Measurements from ENCODE around the gene OR5V1.
A peak's percentile ranks its signal among the peaks of the same experiment; 100 is the strongest.
"Not testable (repeated sequence)": the region's sequence is repeated elsewhere in the genome, so short reads cannot be mapped to it uniquely, and the experiment has no call there.

Gene OR5V1

DNA sequence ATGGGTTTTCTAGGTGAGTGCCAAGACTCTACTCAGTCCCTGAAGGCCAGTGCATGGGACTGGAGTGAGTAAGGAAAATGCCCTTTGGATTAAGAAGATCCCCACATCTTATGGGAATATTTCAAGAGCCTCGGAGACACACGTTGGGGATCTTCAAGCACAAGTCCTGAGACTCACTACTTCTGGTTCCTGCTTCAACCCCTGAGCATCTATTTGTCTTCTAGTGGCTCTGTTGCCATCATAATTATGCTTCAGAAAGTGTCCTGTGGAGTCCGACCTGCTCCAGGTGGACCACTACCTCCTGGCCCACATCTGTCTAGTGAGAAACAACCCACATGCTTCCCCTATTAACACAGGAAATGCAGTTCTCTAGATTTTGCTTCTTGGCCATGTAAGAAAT is at the start of gene OR5V1:
Gene OR5V1 (minus strand): TSS at position 101 of the 400 bp plus-strand sequence. CDS start 12,670 bp downstream, outside the sequence.
- DNase-seq (ENCODE audit: low spot score): no peak

DNA sequence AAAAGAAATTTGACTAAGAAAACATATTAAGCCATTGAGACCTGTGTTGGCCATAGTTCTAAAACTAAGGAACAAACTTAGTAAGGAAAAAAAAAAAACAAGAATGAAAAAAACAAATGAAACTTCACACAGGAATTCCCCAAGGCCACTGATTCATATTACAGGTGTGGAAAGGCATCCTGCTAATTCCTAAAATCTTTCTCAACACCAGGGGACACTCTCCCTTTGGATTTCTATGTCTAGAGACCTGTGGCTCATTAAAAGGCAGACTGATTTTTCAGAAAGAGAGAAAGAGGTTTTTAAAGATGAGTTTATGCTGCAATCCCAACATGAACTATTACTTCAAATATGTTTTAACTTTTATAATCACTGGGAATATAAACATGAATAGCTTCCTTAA is 45.9 kb upstream of the OR5V1 start, which contains the start of gene OR12D1:
Gene OR12D1 (plus strand): TSS at position 341 of the 400 bp plus-strand sequence.
- DNase-seq (ENCODE audit: low spot score): no peak

GRCh38 chr6:29403801-29404200 is 35.1 kb upstream of the OR5V1 start:
- DNase-seq (ENCODE audit: low spot score): no peak

DNA sequence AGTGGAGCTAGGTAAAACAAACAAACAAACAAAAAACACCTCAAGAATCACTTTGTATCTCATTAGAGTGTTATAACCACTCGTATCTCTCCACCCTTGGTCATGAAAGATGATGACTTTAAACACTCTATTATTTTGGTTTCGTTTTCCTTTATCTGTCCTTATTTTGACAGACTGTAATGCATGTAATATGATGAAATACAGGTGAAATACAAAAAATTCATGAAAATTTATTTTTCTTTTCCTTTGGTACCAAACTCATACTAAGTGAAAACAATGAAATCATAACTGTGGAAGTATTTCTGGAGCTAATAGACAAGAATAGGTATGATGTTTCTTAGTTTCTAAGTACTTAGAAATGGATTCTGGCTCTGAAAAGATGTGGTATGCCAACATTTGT is 30.9 kb upstream of the OR5V1 start:
- no peak for DNase-seq (ENCODE audit: low spot score)

DNA sequence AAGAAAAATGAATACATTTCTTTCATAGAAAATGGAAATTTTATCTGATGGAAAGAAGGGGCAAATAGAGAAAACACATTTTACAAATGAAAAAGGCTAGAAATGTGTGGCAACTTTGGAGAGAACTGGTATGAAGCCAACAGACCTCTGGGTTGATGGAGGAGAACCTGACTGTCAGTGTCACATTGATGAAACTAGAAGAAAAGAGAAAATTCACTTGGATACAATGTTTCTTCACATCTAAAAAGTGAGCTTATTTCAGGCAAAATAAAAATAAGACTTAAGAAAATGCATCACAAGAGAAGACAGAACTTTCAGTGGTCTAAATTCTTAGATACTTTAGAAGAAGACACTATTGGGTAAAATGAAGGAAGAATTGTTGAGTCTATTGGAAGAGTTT is 26.7 kb upstream of the OR5V1 start, which contains the start of gene OR12D2:
Gene OR12D2 (plus strand): TSS at position 301 of the 400 bp plus-strand sequence. CDS start 1,069 bp downstream, outside the sequence.
- no peak for DNase-seq (ENCODE audit: low spot score)

- no peak for DNase-seq (ENCODE audit: low spot score)
Observed at GRCh38 chr6:29388533-29388932, 19.9 kb upstream of the OR5V1 start.

GRCh38 chr6:29376003-29376402 is 7.3 kb upstream of the OR5V1 start:
- peak; percentile 5 for DNase-seq (ENCODE audit: low spot score)

- no peak for DNase-seq (ENCODE audit: low spot score)
Observed at GRCh38 chr6:29375191-29375590, 6.5 kb upstream of the OR5V1 start, which contains the start of gene OR12D3. OR12D3 (minus strand) TSS chr6:29375291; CDS start chr6:29375287, 4 bp downstream.

DNA sequence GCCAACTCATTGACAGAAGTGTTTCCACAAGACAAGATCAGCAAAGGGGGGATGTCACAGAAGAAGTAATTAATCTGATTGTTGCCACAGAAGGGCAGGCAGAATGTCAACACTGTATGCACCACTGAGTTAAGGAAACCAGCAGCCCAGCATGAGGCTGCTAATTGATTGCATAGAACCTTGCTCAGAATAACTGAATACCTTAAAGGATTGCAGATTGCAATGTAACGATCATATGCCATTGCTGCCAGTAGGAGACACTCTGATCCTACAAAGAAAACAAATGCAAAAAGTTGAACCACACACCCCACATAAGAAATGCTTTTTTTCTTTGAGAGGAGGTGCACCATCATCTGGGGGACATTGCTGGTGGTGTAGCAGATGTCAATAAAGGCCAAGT is 13.1 kb downstream of the OR5V1 start:
- no peak for DNase-seq (ENCODE audit: low spot score)

GRCh38 chr6:29354980-29355379 is 13.7 kb downstream of the OR5V1 start:
- DNase-seq (ENCODE audit: low spot score): no peak

GRCh38 chr6:29349348-29349747 is 19.3 kb downstream of the OR5V1 start:
- DNase-seq (ENCODE audit: low spot score): not testable (repeated sequence)

DNA sequence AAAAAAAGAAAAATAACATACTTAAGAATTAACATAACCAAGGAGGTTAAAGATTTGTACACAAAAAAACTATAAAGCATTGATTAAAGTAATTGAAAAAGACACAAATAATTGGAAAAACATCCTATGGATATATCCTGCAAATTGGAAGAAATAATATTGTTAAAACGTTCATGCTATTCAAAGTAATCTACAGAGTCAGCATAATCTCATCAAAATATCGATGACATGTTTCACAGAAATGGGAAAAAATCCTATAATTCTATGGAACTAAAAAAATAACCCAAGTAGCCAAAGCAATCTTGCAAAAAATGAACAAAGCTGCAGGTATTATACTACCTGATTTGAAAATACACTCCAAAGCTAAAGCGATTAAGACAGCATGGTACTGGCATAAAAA is 23.3 kb downstream of the OR5V1 start:
- DNase-seq (ENCODE audit: low spot score): no peak

- no peak for DNase-seq (ENCODE audit: low spot score)
Observed at GRCh38 chr6:29336269-29336668, 32.4 kb downstream of the OR5V1 start.

DNA sequence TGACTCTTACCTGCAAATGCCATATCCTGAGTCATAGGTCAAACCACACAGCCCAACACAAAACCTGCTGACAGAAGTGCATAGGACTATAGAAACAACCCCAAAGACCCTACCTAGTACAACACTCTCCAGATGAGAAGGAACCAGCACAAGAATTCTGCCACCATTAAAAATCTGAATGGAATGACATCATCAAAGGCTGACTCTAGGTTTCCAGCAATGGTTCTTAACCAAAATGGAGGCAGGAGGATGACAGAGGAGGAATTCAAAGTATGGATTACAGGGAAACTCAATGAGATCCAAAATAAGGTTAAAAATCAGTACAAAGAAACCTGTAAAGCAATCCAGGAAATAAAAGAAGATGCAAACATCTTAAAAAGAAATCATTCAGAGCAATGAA is 36.0 kb downstream of the OR5V1 start:
- no peak for DNase-seq (ENCODE audit: low spot score)

DNA sequence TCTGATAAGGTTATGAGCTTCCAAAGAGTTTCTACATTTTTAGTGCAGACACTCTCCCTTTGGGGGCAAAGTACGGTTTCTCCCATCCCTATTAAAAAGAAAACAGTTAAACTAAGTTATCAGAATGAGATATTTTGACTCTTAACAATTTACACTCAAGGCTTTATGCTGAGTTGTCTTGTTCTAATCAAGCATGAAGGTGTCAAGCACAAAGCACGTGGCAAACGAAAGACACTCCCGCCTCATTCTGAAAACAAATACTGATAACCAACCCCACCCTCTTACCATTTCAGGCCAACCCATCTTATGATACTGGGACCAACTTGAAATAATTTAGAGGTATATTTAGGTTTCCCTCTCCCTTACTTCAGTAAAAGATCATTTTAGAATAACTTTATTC is 42.9 kb downstream of the OR5V1 start:
- DNase-seq (ENCODE audit: low spot score): no peak

DNA sequence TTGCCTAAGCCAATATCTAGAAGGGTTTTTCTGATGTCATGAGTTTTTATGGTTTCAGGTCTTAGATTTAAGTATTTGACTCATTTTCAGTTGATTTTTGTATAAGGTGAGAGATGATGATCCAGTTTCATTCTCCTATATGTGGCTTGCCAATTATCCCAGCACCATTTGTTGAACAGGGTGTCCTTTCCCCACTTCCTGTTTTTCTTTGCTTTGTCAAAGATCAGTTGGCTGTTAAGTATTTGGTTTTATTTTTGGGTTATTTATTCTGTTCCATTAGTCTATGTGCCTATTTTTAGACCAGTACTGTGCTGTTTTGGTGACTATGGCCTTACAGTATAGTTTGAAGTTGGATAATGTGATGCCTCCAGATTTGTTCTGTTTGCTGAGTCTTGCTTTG is 45.3 kb downstream of the OR5V1 start:
- DNase-seq (ENCODE audit: low spot score): not testable (repeated sequence)

DNA sequence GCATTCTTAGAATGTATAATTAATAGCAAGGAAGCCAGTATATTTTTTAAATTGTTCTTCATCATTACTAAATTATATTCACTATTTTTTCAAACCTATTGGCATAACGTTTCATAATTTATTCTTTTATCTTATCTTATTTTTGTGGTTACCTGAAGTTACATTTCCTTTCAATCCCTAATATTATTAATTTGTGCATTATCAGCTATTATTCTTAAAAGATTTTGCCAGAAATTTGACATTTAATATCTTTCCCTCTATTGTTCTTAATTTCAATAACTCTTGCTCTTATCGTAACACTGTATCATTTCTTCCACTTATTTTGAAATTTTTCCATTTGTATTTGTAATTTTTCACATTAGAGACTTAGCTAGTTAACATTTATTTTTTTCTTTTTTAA is 48.7 kb downstream of the OR5V1 start:
- DNase-seq (ENCODE audit: low spot score): no peak
